Ishikawa (cell line): Measurements from ENCODE around the gene CCDC27.

Experiments used
- EP300 ChIP-seq: IDR thresholded peaks from 2 replicates; pipeline ENCODE4 v1.6.1; 2012; ENCODE audit warnings: borderline replicate concordance
- MAX ChIP-seq: IDR thresholded peaks from 2 replicates; pipeline ENCODE4 v1.6.1; 2012
- NFIC ChIP-seq: IDR thresholded peaks from 2 replicates; pipeline ENCODE4 v1.6.1; 2012
- RAD21 ChIP-seq: IDR thresholded peaks from 2 replicates; pipeline ENCODE4 v1.6.1; 2012; ENCODE audit warnings: low read depth
- TAF1 ChIP-seq: IDR thresholded peaks from 2 replicates; pipeline ENCODE4 v1.6.1; 2012; ENCODE audit warnings: low read depth, mild to moderate bottlenecking
- TCF12 ChIP-seq: IDR thresholded peaks from 2 replicates; pipeline ENCODE4 v1.6.1; 2012; ENCODE audit warnings: low read depth
- TEAD4 ChIP-seq: IDR thresholded peaks from 2 replicates; pipeline ENCODE4 v1.6.1; 2012
- TF ChIP-seq, protein P1 (sequence below): IDR thresholded peaks from 2 replicates; pipeline ENCODE4 v1.6.1; 2012; ENCODE audit warnings: low read depth, mild to moderate bottlenecking

- TF ChIP-seq TCF12 (no peak), TEAD4 (no peak), MAX (no peak), EP300 (no peak), NFIC (no peak), RAD21 (no peak), TAF1 (no peak)
- TF ChIP-seq, protein P1, sequence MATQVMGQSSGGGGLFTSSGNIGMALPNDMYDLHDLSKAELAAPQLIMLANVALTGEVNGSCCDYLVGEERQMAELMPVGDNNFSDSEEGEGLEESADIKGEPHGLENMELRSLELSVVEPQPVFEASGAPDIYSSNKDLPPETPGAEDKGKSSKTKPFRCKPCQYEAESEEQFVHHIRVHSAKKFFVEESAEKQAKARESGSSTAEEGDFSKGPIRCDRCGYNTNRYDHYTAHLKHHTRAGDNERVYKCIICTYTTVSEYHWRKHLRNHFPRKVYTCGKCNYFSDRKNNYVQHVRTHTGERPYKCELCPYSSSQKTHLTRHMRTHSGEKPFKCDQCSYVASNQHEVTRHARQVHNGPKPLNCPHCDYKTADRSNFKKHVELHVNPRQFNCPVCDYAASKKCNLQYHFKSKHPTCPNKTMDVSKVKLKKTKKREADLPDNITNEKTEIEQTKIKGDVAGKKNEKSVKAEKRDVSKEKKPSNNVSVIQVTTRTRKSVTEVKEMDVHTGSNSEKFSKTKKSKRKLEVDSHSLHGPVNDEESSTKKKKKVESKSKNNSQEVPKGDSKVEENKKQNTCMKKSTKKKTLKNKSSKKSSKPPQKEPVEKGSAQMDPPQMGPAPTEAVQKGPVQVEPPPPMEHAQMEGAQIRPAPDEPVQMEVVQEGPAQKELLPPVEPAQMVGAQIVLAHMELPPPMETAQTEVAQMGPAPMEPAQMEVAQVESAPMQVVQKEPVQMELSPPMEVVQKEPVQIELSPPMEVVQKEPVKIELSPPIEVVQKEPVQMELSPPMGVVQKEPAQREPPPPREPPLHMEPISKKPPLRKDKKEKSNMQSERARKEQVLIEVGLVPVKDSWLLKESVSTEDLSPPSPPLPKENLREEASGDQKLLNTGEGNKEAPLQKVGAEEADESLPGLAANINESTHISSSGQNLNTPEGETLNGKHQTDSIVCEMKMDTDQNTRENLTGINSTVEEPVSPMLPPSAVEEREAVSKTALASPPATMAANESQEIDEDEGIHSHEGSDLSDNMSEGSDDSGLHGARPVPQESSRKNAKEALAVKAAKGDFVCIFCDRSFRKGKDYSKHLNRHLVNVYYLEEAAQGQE, result no peak
Measured at GRCh38 chr1:3756394-3756793, 4.1 kb downstream of the CCDC27 start.
